ENCODE data around the gene NVL. TPM values are rescaled to one million over a fixed set of nuclear protein-coding genes. Genes with fewer than 3 reads are reported as not detected.

NVL gene
- total and polyA plus RNA-seq, 2 donors (not counting 3 experiments of a cell fraction or from before 2014, with no cell fraction given), result 16.7 to 30.3 TPM

DNA sequence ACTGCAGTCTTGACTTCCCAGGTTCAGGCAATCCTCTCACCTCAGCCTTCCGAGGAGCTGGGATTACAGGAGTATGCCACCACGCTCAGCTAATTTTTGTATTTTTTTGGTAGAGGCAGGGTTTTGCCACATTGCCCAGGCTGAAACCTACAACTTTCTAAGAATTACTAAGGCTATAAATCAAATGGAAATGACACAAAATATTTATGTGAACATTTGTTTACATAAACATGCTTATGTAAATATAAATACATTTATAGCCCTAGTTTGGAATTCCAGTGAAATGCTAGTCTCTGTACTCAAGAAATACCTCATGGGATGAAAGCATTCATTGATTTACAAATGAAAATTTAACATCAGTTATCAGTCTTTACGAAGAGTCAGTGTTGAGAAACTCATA is 47.8 kb downstream of the NVL start:
- dilution Hi-C loops (cut with MboI; ENCODE audit: extremely low pct_ligation_motif_present, low sequenced_read_pairs), result no loop called here

DNA sequence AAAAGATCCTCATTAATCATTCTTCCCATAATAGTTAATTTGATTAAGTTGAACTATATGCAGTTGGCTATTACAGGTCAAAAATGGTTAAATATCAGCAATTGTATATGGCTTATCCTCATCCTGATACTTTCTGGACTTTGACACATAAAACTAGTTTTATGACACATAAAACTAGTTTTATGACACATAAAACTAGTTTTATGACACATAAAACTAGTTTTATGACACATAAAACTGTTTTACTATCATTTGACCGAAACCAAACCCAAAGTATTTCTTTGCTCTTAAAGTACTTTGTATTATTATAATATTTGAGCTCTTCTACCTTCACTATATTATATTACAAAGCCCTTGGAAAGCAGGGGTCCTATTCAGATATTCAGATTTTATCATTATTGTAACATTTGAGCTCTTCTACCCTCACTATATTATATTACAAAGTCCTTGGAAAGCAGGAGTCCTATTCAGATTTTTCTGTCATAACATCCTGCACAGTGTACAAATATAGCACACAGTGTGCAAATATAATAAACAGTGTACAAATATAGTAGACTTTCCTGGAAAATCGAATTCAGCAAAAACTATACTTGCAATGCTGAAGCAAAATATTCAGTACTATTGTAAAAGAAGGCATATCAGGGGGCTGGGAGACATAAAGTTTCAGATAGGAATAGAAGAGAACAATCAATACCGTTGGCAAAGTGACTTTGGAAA is 53.0 kb downstream of the NVL start:
- CTCF ChIA-PET, result interaction anchor here (0.5 to 1.4 kb wide), 3 partner anchors 10 to 124 kb away, joined by 3 to 4 read pairs (median 3); no protein-coding TSS in a partner anchor
- DNase-seq (ENCODE audit: low read depth, low spot score) (no peak), FAIRE-seq (no peak)
- intact Hi-C loops (cut with micrococcal nuclease), result no loop called here
- BruUV-seq (replicated peaks), result no TSS peak
- Histone ChIP-seq H3K4me2 (ENCODE audit: insufficient read depth, low read length) (no peak overlapping the region), H3K36me3 (ENCODE audit: control insufficient read depth in 2 of 2, extremely low read depth in 1 of 2, insufficient read depth in 2 of 2, low read length in 2 of 2) (peaks cover 2 to 3% of the 10 kb centered on the region in 2 experiments), H2AFZ (ENCODE audit: low read depth, low read length) (no peak overlapping the region), H3K9me3 (replicated peaks; ENCODE audit: control insufficient read depth, insufficient read depth, low read length) (no peaks in the 10 kb centered on the region), H3K79me2 (ENCODE audit: control insufficient read depth, insufficient read depth, low read length) (no peaks in the 10 kb centered on the region), H3K27ac (ENCODE audit: insufficient read depth, low read depth, low read length) (no peak overlapping the region), H3K27me3 (ENCODE audit: control insufficient read depth in 2 of 2, insufficient read depth in 2 of 2, low read length in 2 of 2) (no peaks in the 10 kb centered on the region), H3K9ac (replicated peaks; ENCODE audit: extremely low read depth, insufficient read depth, low read length) (no peak overlapping the region), H3K4me1 (ENCODE audit: control insufficient read depth, extremely low read depth, insufficient read depth, low read length) (no peaks in the 10 kb centered on the region), H4K20me1 (replicated peaks; ENCODE audit: control insufficient read depth, extremely low read depth, insufficient read depth, low read length) (no peaks in the 10 kb centered on the region), H3K4me3 (replicated peaks in 1 of 3; ENCODE audit: insufficient read depth in 1 of 3, low read depth in 1 of 3, low read length in 3 of 3) (no peak overlapping the region), H3K9me1 (replicated peaks; ENCODE audit: control insufficient read depth, extremely low read depth, insufficient read depth, low read length) (no peaks in the 10 kb centered on the region)
- TF ChIP-seq POLR2AphosphoS5 (IDR thresholded peaks at IDR 0.05; ENCODE audit: insufficient read depth, low read depth, low read length) (no peak), EZH2 (IDR thresholded peaks at IDR 0.05; ENCODE audit: borderline replicate concordance, low read depth, low read length, severe bottlenecking) (no peak), FOS (IDR thresholded peaks at IDR 0.05; ENCODE audit: borderline replicate concordance, insufficient read depth, low read length) (no peak), JUN (IDR thresholded peaks at IDR 0.05; ENCODE audit: borderline replicate concordance, insufficient read depth, insufficient read length, low read depth) (no peak)
- TF ChIP-seq, protein P1, sequence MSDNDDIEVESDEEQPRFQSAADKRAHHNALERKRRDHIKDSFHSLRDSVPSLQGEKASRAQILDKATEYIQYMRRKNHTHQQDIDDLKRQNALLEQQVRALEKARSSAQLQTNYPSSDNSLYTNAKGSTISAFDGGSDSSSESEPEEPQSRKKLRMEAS (IDR thresholded peaks at IDR 0.05; ENCODE audit: insufficient read depth, insufficient read length), result no peak
- TF ChIP-seq, protein P2, sequence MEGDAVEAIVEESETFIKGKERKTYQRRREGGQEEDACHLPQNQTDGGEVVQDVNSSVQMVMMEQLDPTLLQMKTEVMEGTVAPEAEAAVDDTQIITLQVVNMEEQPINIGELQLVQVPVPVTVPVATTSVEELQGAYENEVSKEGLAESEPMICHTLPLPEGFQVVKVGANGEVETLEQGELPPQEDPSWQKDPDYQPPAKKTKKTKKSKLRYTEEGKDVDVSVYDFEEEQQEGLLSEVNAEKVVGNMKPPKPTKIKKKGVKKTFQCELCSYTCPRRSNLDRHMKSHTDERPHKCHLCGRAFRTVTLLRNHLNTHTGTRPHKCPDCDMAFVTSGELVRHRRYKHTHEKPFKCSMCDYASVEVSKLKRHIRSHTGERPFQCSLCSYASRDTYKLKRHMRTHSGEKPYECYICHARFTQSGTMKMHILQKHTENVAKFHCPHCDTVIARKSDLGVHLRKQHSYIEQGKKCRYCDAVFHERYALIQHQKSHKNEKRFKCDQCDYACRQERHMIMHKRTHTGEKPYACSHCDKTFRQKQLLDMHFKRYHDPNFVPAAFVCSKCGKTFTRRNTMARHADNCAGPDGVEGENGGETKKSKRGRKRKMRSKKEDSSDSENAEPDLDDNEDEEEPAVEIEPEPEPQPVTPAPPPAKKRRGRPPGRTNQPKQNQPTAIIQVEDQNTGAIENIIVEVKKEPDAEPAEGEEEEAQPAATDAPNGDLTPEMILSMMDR (IDR thresholded peaks at IDR 0.05; ENCODE audit: extremely low read depth in 1 of 2, insufficient read depth in 1 of 2, low read depth in 1 of 2, low read length in 2 of 2), result no peak
- dilution Hi-C loops (cut with MboI; ENCODE audit: extremely low pct_ligation_motif_present, low sequenced_read_pairs), result no loop called here
- POLR2A ChIA-PET, result no interaction called here

More for the DNA sequence above, 47.8 kb downstream of the NVL start:
- H3K9me3 ChIP-seq (replicated peaks; ENCODE audit: control insufficient read depth, insufficient read depth, low read length), result no peaks in the 10 kb centered on the region
- CTCF ChIA-PET, result no interaction called here
- BruUV-seq (replicated peaks), result no TSS peak
- POLR2A ChIA-PET, result no interaction called here
- H4K20me1 ChIP-seq (replicated peaks; ENCODE audit: control insufficient read depth, extremely low read depth, insufficient read depth, low read length), result no peaks in the 10 kb centered on the region
- peaks cover 1 to 5% of the 10 kb centered on the region in 2 experiments for H3K36me3 ChIP-seq (ENCODE audit: control insufficient read depth in 2 of 2, extremely low read depth in 1 of 2, insufficient read depth in 2 of 2, low read length in 2 of 2)
- H3K4me3 ChIP-seq (replicated peaks in 1 of 3; ENCODE audit: insufficient read depth in 1 of 3, low read depth in 1 of 3, low read length in 3 of 3), result no peak overlapping the region
- no peak overlapping the region for H3K4me2 ChIP-seq (ENCODE audit: insufficient read depth, low read length)
- DNase-seq (ENCODE audit: low read depth, low spot score) (no peak), FAIRE-seq (no peak)
- no peaks in the 10 kb centered on the region for H3K9me1 ChIP-seq (replicated peaks; ENCODE audit: control insufficient read depth, extremely low read depth, insufficient read depth, low read length)
- no peak overlapping the region for H2AFZ ChIP-seq (ENCODE audit: low read depth, low read length)
- no peak overlapping the region for H3K9ac ChIP-seq (replicated peaks; ENCODE audit: extremely low read depth, insufficient read depth, low read length)
- no peaks in the 10 kb centered on the region for H3K27me3 ChIP-seq (ENCODE audit: control insufficient read depth in 2 of 2, insufficient read depth in 2 of 2, low read length in 2 of 2)
- TF ChIP-seq POLR2A (IDR thresholded peaks at IDR 0.05; ENCODE audit: low read depth, low read length) (no peak), POLR2AphosphoS5 (IDR thresholded peaks at IDR 0.05; ENCODE audit: insufficient read depth, low read depth, low read length) (no peak), FOS (IDR thresholded peaks at IDR 0.05; ENCODE audit: borderline replicate concordance, insufficient read depth, low read length) (no peak), JUN (IDR thresholded peaks at IDR 0.05; ENCODE audit: borderline replicate concordance, insufficient read depth, insufficient read length, low read depth) (no peak)
- intact Hi-C loops (cut with micrococcal nuclease), result no loop called here
- H3K27ac ChIP-seq (ENCODE audit: insufficient read depth, low read depth, low read length), result no peak overlapping the region
- H3K4me1 ChIP-seq (ENCODE audit: control insufficient read depth, extremely low read depth, insufficient read depth, low read length), result no peaks in the 10 kb centered on the region
- no peaks in the 10 kb centered on the region for H3K79me2 ChIP-seq (ENCODE audit: control insufficient read depth, insufficient read depth, low read length)

All from endothelial cell of umbilical vein (primary cell).